Stomach (tissue), 9 donors: ENCODE results near the gene CES4A. TPM values are rescaled to one million over a fixed set of nuclear protein-coding genes. Genes with fewer than 3 reads are reported as not detected.
"Not testable (repeated sequence)": the region's sequence is repeated elsewhere in the genome, so short reads cannot be mapped to it uniquely, and the experiment has no call there.

ENCODE experiments used
- DNase-seq, 2 donors: peaks; one replicate each; pipeline versions ENCODE4 v3.0.0 to v3.0.0-alpha.2; 2013 to 2019
- H3K27ac ChIP-seq, 5 donors: fragments of 200-600 bp in 4 of 5; sonication (generic) in 4 of 5; one replicate each; pipeline ENCODE4 v1.5.1; 2013 to 2019; ENCODE audit warnings: mild to moderate bottlenecking in 1 of 5, moderate library complexity in 1 of 5
- H3K27me3 ChIP-seq, 3 donors: fragments of 200-600 bp; sonication (generic); one replicate each; pipeline ENCODE4 v1.5.1; 2017 to 2019; ENCODE audit warnings: mixed run types in 1 of 3
- H3K36me3 ChIP-seq, 4 donors: fragments of 200-600 bp; sonication (generic); 1 replicate in 3 of 4; 2 replicates in 1 of 4; pipeline ENCODE4 v1.5.1; 2016 to 2019
- H3K4me1 ChIP-seq, 4 donors: fragments of 200-600 bp; sonication (generic); one replicate each; pipeline ENCODE4 v1.5.1; 2016 to 2019
- H3K4me3 ChIP-seq, 4 donors: fragments of 200-600 bp; sonication (generic) in 3 of 4; one replicate each; pipeline ENCODE4 v1.5.1; 2016 to 2019; ENCODE audit warnings: mild to moderate bottlenecking in 1 of 4
- H3K9me3 ChIP-seq, 4 donors: fragments of 200-600 bp; sonication (generic); one replicate each; pipeline ENCODE4 v1.5.1; 2016 to 2019
- EP300 ChIP-seq: sonication (generic); formaldehyde crosslinking; IDR thresholded peaks from one replicate; pipeline ENCODE4 v1.6.1; 2017; ENCODE audit warnings: antibody characterized with exemption
- POLR2A ChIP-seq, 4 donors: fragments of 450-650 bp; IDR thresholded peaks; one replicate each; pipeline ENCODE4 v1.6.1; 2016; ENCODE audit warnings: antibody characterized with exemption in 4 of 4, control low read depth in 2 of 4, mild to moderate bottlenecking in 1 of 4, moderate library complexity in 1 of 4
- POLR2AphosphoS5 ChIP-seq, 3 donors: sonication (generic); formaldehyde crosslinking; IDR thresholded peaks; one replicate each; pipeline ENCODE4 v1.6.1; 2016; ENCODE audit warnings: antibody characterized with exemption in 3 of 3
- WGBS, 5 donors: extraction: QIAGEN DNeasy Blood & Tissue Kit in 3 of 5; methylation state at CpG; one replicate each; pipeline versions ENCODE4 v1.1.5 to v1.1.7; 2013 to 2018; 5-methylcytosine and 5-hydroxymethylcytosine counted together
- intact Hi-C: fragments of 100-400 bp; cut with DNase I; formaldehyde crosslinking; loops from one replicate; pipeline ENCODE4 v1.15.1; 2023; ENCODE audit warnings: low total_unique reads
- polyA plus RNA-seq, 3 donors: library from polyadenylated mRNA; stranded (reverse); fragments of 200-250 nt; gene quantifications; one replicate each; pipeline ENCODE4 v1.2.3, GENCODE V29; 2013
- total RNA-seq, 5 donors: library from RNA; depleted of rRNA; stranded (reverse); fragments of >200 nt; gene quantifications; one replicate each; pipeline versions ENCODE4 v1.1.0 to v1.2.3, GENCODE V29; 2014 to 2016
- TF ChIP-seq, protein P1 (sequence below), 7 experiments: fragments of 450-650 bp in 4 of 7; fragments of 200-600 bp in 3 of 7; sonication (generic) in 3 of 7; IDR thresholded peaks; one replicate each; pipeline ENCODE4 v1.5.1; 2016 to 2019; ENCODE audit warnings: antibody characterized with exemption in 7 of 7, control low read depth in 2 of 7, mild to moderate bottlenecking in 1 of 7
- donor health status: healthy with polysubstance abuse.
- donor health status: Bipolar disorder and iron deficiency.
- donor health status: healthy.

The CES4A gene
- total and polyA plus RNA-seq, 8 donors, result 3.2 to 22.3 (median 5.5) TPM

DNA sequence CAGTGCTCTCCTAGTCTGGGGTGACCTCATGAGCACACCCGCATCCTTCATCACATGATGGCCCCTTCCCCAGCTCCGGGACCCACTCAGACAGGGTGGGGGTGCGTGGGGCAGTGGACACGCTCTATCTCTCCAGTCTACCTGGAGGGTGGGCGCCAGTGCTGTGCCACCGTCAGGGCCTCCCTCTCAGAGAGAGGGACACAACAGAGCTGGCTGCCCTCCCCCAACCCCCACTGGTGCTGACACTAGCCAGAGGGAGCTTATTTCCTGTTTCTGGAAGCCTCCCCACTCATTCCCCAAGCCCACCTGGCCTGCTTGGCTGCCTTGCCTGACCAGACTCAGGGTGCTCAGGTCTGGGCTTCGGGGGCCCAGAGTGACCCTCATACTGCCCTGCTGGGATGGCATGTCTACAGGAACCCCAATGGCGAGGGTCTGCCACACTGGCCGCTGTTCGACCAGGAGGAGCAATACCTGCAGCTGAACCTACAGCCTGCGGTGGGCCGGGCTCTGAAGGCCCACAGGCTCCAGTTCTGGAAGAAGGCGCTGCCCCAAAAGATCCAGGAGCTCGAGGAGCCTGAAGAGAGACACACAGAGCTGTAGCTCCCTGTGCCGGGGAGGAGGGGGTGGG, 44.8 kb upstream of the CES4A start:
- intact Hi-C loops, result no loop called here
- H3K27ac ChIP-seq, result no peak overlapping the region
- H3K4me3 ChIP-seq, result no peak overlapping the region
- WGBS, 5 donors, result 89 to 94% (median 92%) methylated on average over 10 to 15 of the region's 15 CpGs
- no peak for TF ChIP-seq EP300
- no peak for TF ChIP-seq POLR2AphosphoS5 (IDR thresholded peaks at IDR 0.05)
- TF ChIP-seq, protein P1, sequence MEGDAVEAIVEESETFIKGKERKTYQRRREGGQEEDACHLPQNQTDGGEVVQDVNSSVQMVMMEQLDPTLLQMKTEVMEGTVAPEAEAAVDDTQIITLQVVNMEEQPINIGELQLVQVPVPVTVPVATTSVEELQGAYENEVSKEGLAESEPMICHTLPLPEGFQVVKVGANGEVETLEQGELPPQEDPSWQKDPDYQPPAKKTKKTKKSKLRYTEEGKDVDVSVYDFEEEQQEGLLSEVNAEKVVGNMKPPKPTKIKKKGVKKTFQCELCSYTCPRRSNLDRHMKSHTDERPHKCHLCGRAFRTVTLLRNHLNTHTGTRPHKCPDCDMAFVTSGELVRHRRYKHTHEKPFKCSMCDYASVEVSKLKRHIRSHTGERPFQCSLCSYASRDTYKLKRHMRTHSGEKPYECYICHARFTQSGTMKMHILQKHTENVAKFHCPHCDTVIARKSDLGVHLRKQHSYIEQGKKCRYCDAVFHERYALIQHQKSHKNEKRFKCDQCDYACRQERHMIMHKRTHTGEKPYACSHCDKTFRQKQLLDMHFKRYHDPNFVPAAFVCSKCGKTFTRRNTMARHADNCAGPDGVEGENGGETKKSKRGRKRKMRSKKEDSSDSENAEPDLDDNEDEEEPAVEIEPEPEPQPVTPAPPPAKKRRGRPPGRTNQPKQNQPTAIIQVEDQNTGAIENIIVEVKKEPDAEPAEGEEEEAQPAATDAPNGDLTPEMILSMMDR (IDR thresholded peaks at IDR 0.05), result no peak
- no peak for TF ChIP-seq POLR2A (IDR thresholded peaks at IDR 0.05)
- no peaks in the 10 kb centered on the region for H3K9me3 ChIP-seq
- H3K27me3 ChIP-seq, result peaks cover 0 to 4% (median 4%) of the 10 kb centered on the region in 3 donors
- H3K36me3 ChIP-seq, result peaks cover 41 to 62% (median 56%) of the 10 kb centered on the region in 4 donors
- H3K4me1 ChIP-seq, result peaks cover 2 to 15% (median 12%) of the 10 kb centered on the region in 4 donors
- no peak for DNase-seq

DNA sequence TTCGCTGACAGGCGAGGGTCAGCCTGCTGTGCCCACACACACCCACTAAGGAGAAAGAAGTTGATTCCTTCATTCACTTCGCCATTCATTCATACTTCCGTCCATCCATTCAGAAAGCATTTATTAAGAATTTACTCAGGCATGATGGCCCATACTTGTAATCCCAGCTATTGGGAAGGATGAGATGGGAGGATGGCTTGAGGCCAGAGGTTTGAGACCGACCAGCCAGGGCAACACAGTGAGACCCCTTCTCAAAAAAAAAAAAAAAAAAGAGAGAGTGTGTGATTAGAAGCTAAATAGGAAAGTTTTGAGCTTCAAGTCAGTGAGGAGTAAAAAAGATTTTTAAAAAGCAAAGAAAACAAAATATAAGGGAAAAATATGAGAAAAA, 44.3 kb upstream of the CES4A start:
- 84 to 90% (median 85%) methylated on average over 5 of the region's 5 CpGs for WGBS, 5 donors
- intact Hi-C loops, result no loop called here
- Histone ChIP-seq H3K4me3 (no peak overlapping the region), H3K36me3 (peaks cover 41 to 57% (median 51%) of the 10 kb centered on the region in 4 donors), H3K27ac (no peak overlapping the region), H3K9me3 (no peaks in the 10 kb centered on the region), H3K4me1 (peaks cover 8 to 20% (median 17%) of the 10 kb centered on the region in 4 donors), H3K27me3 (peaks cover 0 to 9% (median 9%) of the 10 kb centered on the region in 3 donors)
- DNase-seq, result no peak
- TF ChIP-seq POLR2AphosphoS5 (IDR thresholded peaks at IDR 0.05) (no peak), EP300 (no peak), POLR2A (IDR thresholded peaks at IDR 0.05) (no peak)
- TF ChIP-seq, protein P1 (IDR thresholded peaks at IDR 0.05), result no peak

DNA sequence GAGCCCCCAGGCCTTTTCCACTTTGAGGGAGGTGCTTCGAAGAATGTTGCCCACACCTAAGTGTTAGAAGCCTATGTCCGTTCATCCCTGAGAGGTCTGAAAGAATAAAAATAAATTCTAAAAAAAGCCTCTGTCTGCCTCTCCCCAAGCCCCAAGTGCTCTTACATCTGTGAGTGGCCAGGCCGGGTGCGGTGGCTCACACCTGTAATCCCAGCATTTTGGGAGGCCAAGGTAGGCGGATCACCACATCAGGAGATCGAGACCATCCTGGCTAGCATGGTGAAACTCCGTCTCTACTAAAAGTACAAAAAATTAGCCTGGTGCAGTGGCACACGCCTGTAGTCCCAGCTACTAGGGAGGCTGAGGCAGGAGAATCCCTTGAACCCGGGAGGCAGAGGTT, 43.4 kb upstream of the CES4A start:
- Histone ChIP-seq H3K36me3 (peaks cover 36 to 47% (median 41%) of the 10 kb centered on the region in 4 donors), H3K27me3 (peaks cover 0 to 19% (median 12%) of the 10 kb centered on the region in 3 donors), H3K4me1 (peaks cover 8 to 22% (median 18%) of the 10 kb centered on the region in 4 donors)
- H3K4me3 ChIP-seq, DNase-seq, intact Hi-C loops, H3K9me3 ChIP-seq, H3K27ac ChIP-seq: not testable (repeated sequence)
- 76 to 89% (median 82%) methylated on average over 9 of the region's 9 CpGs for WGBS, 5 donors

DNA sequence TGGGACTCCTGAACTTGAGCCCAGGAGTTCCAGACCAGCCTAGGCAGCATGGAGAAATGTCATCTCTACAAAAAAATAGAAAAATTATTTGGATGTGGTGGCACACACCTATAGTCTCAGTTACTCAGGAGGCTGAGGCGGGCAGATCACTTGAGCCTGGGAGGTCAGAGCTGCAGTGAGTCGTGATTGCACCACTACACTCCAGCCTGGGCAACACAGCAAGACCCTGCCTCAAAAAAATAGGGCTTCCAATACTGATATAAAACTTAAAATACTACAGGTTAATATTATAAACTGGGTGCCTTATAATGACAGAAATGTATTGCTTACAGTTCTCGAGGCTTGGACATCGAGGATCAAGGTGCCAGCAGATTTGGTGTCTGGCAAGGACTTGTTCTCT, 42.5 kb upstream of the CES4A start:
- TF ChIP-seq, protein P1 (IDR thresholded peaks at IDR 0.05), result no peak
- TF ChIP-seq POLR2A (IDR thresholded peaks at IDR 0.05), result no peak
- Histone ChIP-seq H3K4me1 (peaks cover 8 to 22% (median 18%) of the 10 kb centered on the region in 4 donors), H3K36me3 (peaks cover 26 to 38% (median 32%) of the 10 kb centered on the region in 4 donors), H3K9me3 (no peaks in the 10 kb centered on the region), H3K27ac (no peak overlapping the region), H3K27me3 (peaks cover 0 to 24% (median 12%) of the 10 kb centered on the region in 3 donors), H3K4me3 (no peak overlapping the region)
- DNase-seq, result no peak
- intact Hi-C loops, result no loop called here
- WGBS, 5 donors, result 75 to 86% (median 84%) methylated on average over 4 of the region's 4 CpGs

DNA sequence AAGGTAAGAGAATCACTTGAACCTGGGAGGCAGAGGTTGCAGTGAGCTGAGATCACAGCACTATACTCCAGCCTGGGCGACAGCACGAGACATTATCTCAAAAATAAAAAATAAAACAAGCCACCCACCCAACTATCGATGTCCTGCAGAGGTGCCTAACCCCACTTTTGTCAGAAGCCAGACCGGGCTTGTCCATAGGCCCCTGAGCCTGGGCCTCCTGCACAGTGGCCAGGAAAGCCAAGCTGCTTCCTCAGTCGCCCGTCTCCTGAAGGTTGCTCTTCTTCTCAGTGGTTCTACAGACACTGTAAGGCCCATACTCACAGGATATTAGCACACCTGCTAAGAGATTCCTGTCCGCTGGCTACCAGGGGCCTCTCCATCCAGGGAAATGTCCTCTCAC, 41.8 kb upstream of the CES4A start:
- Histone ChIP-seq H3K9me3 (no peaks in the 10 kb centered on the region), H3K4me3 (no peak overlapping the region), H3K27ac (no peak overlapping the region), H3K36me3 (peaks cover 20 to 32% (median 26%) of the 10 kb centered on the region in 4 donors), H3K4me1 (peaks cover 8 to 22% (median 18%) of the 10 kb centered on the region in 4 donors), H3K27me3 (peaks cover 0 to 28% (median 12%) of the 10 kb centered on the region in 3 donors)
- WGBS, 5 donors, result 68 to 82% (median 76%) methylated on average over 7 of the region's 7 CpGs
- DNase-seq, result no peak
- intact Hi-C loops, result no loop called here
- no peak for TF ChIP-seq POLR2A (IDR thresholded peaks at IDR 0.05)
- TF ChIP-seq POLR2AphosphoS5 (IDR thresholded peaks at IDR 0.05), result no peak
- no peak for TF ChIP-seq EP300
- TF ChIP-seq, protein P1 (IDR thresholded peaks at IDR 0.05), result no peak
